GM12801 (cell line): ENCODE results near the gene NAGLU.

ENCODE experiments used
- CTCF ChIP-seq: IDR thresholded peaks from one replicate; pipeline ENCODE4 v1.5.1; 2011; ENCODE audit warnings: control low read depth; ENCODE audit not compliant: insufficient read length; ENCODE audit errors: extremely low read depth

Gene NAGLU

GRCh38 chr17:42586514-42587230 lies 50.6 kb downstream of the NAGLU start:
- TF ChIP-seq CTCF, result no peak

- TF ChIP-seq CTCF, result no peak
These were observed 54.8 kb downstream of the NAGLU start for GRCh38 chr17:42590886-42591285.

GRCh38 chr17:42591411-42591810 lies 55.4 kb downstream of the NAGLU start:
- TF ChIP-seq CTCF, result no peak
